ENCODE data around the gene ING5. TPM values are rescaled to one million over a fixed set of nuclear protein-coding genes. Genes with fewer than 3 reads are reported as not detected.

ING5 gene
- polyA plus RNA-seq, 3 donors, result 6.5 to 29.5 (median 6.6) TPM

DNA sequence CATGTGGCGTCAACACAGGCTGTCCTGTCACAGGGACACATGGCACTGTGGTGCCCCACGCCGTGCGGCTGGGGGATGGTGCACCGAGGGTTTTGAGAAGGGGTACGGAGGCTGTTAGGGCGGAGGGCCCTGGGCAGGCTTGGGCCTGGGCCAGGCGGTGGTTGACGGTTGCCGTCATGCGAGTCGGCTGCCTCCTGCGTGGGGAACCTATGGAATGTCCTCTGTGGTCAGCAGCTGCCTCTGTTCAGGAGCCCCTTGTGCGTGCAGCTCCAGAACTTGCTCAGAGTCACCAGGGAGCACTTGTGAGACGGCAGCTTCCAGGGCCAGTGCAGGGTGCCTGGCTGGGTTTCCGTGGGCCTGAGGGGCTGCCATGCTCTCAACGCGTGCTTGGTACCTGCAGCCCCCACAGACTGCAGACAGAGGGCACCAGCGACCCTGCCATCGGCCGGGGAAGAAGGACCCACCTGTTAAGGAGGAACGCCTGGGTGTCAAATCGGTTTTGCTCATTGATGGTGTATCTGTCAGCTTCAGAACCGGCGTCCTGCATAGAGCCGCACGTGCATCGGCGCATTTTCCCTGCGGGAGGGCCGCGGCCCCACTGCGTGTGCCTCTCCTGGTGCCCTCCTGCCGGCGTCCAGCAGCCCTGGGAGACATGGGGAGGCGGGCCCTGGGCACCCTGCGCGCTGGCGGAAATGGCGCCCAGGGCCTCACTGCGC lies 22.6 kb downstream of the ING5 start:
- peak overlapping the region in 1 of 7 donors; percentile 38 for H3K27ac Mint-ChIP-seq
- no peak overlapping the region for H3K4me3 ChIP-seq (replicated peaks in 1 of 3; ENCODE audit: low read depth in 2 of 3, low read length in 3 of 3)
- peaks cover 35 to 49% of the 10 kb centered on the region in 2 donors for H3K36me3 ChIP-seq (replicated peaks in 1 of 2; ENCODE audit: control insufficient read depth in 1 of 2, insufficient read depth in 2 of 2, low read length in 2 of 2)
- H3K36me3 Mint-ChIP-seq, result peaks cover 47 to 57% of the 10 kb centered on the region in 2 donors
- no peaks in the 10 kb centered on the region for H3K27me3 Mint-ChIP-seq (ENCODE audit: low read depth in 3 of 3)
- no peak for TF ChIP-seq CTCF (IDR thresholded peaks at IDR 0.05)
- H4K20me1 ChIP-seq (ENCODE audit: insufficient read depth, low read length), result no peaks in the 10 kb centered on the region
- peaks cover 31 to 45% (median 41%) of the 10 kb centered on the region in 7 donors for H3K9me3 Mint-ChIP-seq
- peaks cover 31 to 53% of the 10 kb centered on the region in 2 donors for H3K9me3 ChIP-seq (replicated peaks in 1 of 2; ENCODE audit: control insufficient read depth in 1 of 2, insufficient read depth in 1 of 2, low read length in 2 of 2)
- H3K27ac ChIP-seq (ENCODE audit: low read depth in 1 of 2, low read length in 2 of 2), result no peak overlapping the region
- 99% methylated on average over 34 of the region's 41 CpGs for WGBS (ENCODE audit: insufficient coverage)
- no peak overlapping the region for H3K4me3 Mint-ChIP-seq
- H3K4me1 Mint-ChIP-seq, result peaks cover 4% of the 10 kb centered on the region
- no peak overlapping the region for H3K9ac ChIP-seq (ENCODE audit: insufficient read depth, low read length, poor library complexity, severe bottlenecking)
- no peak for DNase-seq
- intact Hi-C loops (cut with micrococcal nuclease), result no loop called here
- H3K79me2 ChIP-seq (ENCODE audit: insufficient read depth, low read length), result no peaks in the 10 kb centered on the region
- no peak overlapping the region for H2AFZ ChIP-seq (ENCODE audit: insufficient read depth, low read depth, low read length, poor library complexity, severe bottlenecking)
- no peaks in the 10 kb centered on the region for H3K4me1 ChIP-seq (ENCODE audit: control insufficient read depth in 1 of 2, insufficient read depth in 2 of 2, low read length in 2 of 2)
- H3K27me3 ChIP-seq (ENCODE audit: control insufficient read depth in 2 of 2, insufficient read depth in 2 of 2, low read length in 2 of 2), result no peaks in the 10 kb centered on the region
- no peak overlapping the region for H3K4me2 ChIP-seq (replicated peaks; ENCODE audit: extremely low read depth, low read length, poor library complexity, severe bottlenecking)

DNA sequence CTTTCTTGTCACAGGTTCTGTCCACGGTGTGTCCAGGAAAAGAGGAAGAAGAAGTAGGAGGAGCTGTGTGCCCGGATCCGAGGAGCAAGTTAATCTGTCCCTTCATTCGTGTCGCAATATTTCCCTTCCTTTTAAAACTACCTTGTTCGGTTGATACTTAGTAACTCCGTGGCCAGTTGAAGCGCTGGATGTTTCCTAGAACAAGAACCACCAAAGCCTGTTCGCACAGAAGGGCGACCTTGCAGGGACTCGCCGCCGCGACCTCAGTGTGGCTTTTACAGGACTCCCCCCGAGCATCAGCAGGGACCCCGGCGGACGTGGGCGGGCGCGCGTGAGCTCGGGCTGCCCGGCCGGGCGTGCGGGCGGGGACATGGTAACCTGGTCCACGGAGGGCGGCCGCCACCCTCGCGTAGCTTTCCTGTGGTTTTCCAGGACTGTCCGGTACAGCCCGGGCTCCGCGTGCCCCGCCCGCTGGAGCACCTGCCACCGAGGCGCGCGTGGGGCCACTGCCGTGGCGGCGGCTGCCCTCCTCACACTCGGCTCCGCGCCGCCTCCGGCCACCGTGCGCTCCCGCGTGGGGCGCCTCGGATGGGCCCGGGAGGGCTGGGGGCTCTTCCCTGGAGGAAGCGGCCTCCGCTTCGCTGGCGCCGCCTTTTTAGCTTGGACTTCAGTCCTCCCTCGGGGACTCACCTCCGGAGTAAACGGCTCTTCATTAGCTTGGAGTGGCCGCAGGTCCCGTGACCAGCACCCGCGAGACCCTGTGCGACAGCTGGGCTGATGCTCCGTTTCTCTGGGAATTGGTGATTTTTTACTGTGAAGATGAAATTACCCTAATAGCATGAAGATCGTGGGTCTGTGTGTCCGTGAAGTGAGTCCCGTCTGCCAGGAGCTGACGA lies 23.4 kb downstream of the ING5 start:
- DNase-seq, result no peak
- Histone ChIP-seq H3K27ac (ENCODE audit: low read depth in 1 of 2, low read length in 2 of 2) (no peak overlapping the region), H3K4me2 (replicated peaks; ENCODE audit: extremely low read depth, low read length, poor library complexity, severe bottlenecking) (no peak overlapping the region), H3K4me1 (ENCODE audit: control insufficient read depth in 1 of 2, insufficient read depth in 2 of 2, low read length in 2 of 2) (peaks cover 0 to 2% of the 10 kb centered on the region in 2 donors), H3K79me2 (ENCODE audit: insufficient read depth, low read length) (no peaks in the 10 kb centered on the region), H4K20me1 (ENCODE audit: insufficient read depth, low read length) (no peaks in the 10 kb centered on the region), H3K9me3 (replicated peaks in 1 of 2; ENCODE audit: control insufficient read depth in 1 of 2, insufficient read depth in 1 of 2, low read length in 2 of 2) (peaks cover 31 to 51% of the 10 kb centered on the region in 2 donors), H3K36me3 (replicated peaks in 1 of 2; ENCODE audit: control insufficient read depth in 1 of 2, insufficient read depth in 2 of 2, low read length in 2 of 2) (peaks cover 27 to 41% of the 10 kb centered on the region in 2 donors), H2AFZ (ENCODE audit: insufficient read depth, low read depth, low read length, poor library complexity, severe bottlenecking) (no peak overlapping the region), H3K9ac (ENCODE audit: insufficient read depth, low read length, poor library complexity, severe bottlenecking) (no peak overlapping the region), H3K4me3 (replicated peaks in 1 of 3; ENCODE audit: low read depth in 2 of 3, low read length in 3 of 3) (no peak overlapping the region), H3K27me3 (ENCODE audit: control insufficient read depth in 2 of 2, insufficient read depth in 2 of 2, low read length in 2 of 2) (no peaks in the 10 kb centered on the region)
- TF ChIP-seq CTCF (IDR thresholded peaks at IDR 0.05), result no peak
- Mint-ChIP-seq H3K27ac (peak overlapping the region in 1 of 7 donors; percentile 45), H3K36me3 (peaks cover 39 to 49% of the 10 kb centered on the region in 2 donors), H3K27me3 (ENCODE audit: low read depth in 3 of 3) (peaks cover 0 to 2% (median 0%) of the 10 kb centered on the region in 3 donors), H3K9me3 (peaks cover 31 to 43% (median 41%) of the 10 kb centered on the region in 7 donors), H3K4me1 (peaks cover 7% of the 10 kb centered on the region), H3K4me3 (no peak overlapping the region)
- intact Hi-C loops (cut with micrococcal nuclease), result no loop called here
- 92% methylated on average over 68 of the region's 76 CpGs for WGBS (ENCODE audit: insufficient coverage)
